OCI-LY3 (cell line): ENCODE measurements around the gene SLC6A4.

ENCODE experiments used
- CTCF ChIP-seq: fragments of 200-600, 300-600 bp; sonication (generic); IDR thresholded peaks from 2 replicates; pipeline ENCODE4 v1.5.1; 2014; ENCODE audit warnings: antibody characterized with exemption, low read length, low read depth
- EZH2phosphoT487 ChIP-seq: fragments of 200-600 bp; shearing (Covaris generic); IDR thresholded peaks from 2 replicates; pipeline ENCODE4 v1.6.1; 2018; ENCODE audit warnings: antibody characterized with exemption, mixed run types, low read depth

GRCh38 chr17:30148376-30148775, 87.1 kb downstream of the SLC6A4 start:
- TF ChIP-seq CTCF, result no peak
- no peak for TF ChIP-seq EZH2phosphoT487
